Right hindlimb (tissue), 1 donor: Measurements from ENCODE around the gene COX11.

Experiments used
- DNase-seq: peaks from one replicate; pipeline ENCODE4 v3.0.0-alpha.2; 2018

COX11 gene

GRCh38 chr17:54968262-54968987 lies at the start of gene COX11, which contains the start of gene STXBP4:
COX11 (minus strand) TSS chr17:54968654; CDS start chr17:54968646, 8 bp downstream.
STXBP4 (plus strand) TSS chr17:54968765; CDS start chr17:54986220, 17,455 bp downstream.
- DNase-seq = peak; percentile 97

- DNase-seq = no peak
Measured at GRCh38 chr17:55005520-55005919, 37.1 kb upstream of the COX11 start.

GRCh38 chr17:55004484-55004883 lies 36.0 kb upstream of the COX11 start:
- DNase-seq = no peak

- DNase-seq = no peak
Measured at GRCh38 chr17:55002458-55002857, 34.0 kb upstream of the COX11 start.

- DNase-seq = no peak
Measured at GRCh38 chr17:54996441-54996840, 28.0 kb upstream of the COX11 start.

GRCh38 chr17:54992797-54993639 lies 24.6 kb upstream of the COX11 start:
- DNase-seq = no peak

- no peak for DNase-seq
Measured at GRCh38 chr17:54991567-54991966, 23.1 kb upstream of the COX11 start.

GRCh38 chr17:54990118-54990517 lies 21.7 kb upstream of the COX11 start:
- DNase-seq = no peak

GRCh38 chr17:54985476-54985875 lies 17.0 kb upstream of the COX11 start:
- no peak for DNase-seq

GRCh38 chr17:54983260-54983659 lies 14.8 kb upstream of the COX11 start:
- no peak for DNase-seq

GRCh38 chr17:54982399-54982798 lies 13.9 kb upstream of the COX11 start:
- no peak for DNase-seq

GRCh38 chr17:54980375-54980774 lies 11.9 kb upstream of the COX11 start:
- no peak for DNase-seq

- no peak for DNase-seq
Measured at GRCh38 chr17:54979657-54980056, 11.2 kb upstream of the COX11 start.

- no peak for DNase-seq
Measured at GRCh38 chr17:54977744-54978143, 9.3 kb upstream of the COX11 start.

- no peak for DNase-seq
Measured at GRCh38 chr17:54976316-54976715, 7.9 kb upstream of the COX11 start.

- no peak for DNase-seq
Measured at GRCh38 chr17:54974759-54975158, 6.3 kb upstream of the COX11 start.

GRCh38 chr17:54972406-54973138 lies 4.1 kb upstream of the COX11 start:
- no peak for DNase-seq

- DNase-seq = no peak
Measured at GRCh38 chr17:54971901-54972300, 3.4 kb upstream of the COX11 start.

- DNase-seq = no peak
Measured at GRCh38 chr17:54971147-54971546, 2.7 kb upstream of the COX11 start.

- no peak for DNase-seq
Measured at GRCh38 chr17:54969658-54970572, 1.5 kb upstream of the COX11 start.

GRCh38 chr17:54968988-54969332 lies 506 bp upstream of the COX11 start:
- no peak for DNase-seq

- peak; percentile 28 for DNase-seq
Measured at GRCh38 chr17:54967621-54968261, 713 bp downstream of the COX11 start.
